Iris pigment epithelial cell (primary cell): ENCODE results near the gene ACOT4.
"Not testable (repeated sequence)": the region's sequence is repeated elsewhere in the genome, so short reads cannot be mapped to it uniquely, and the experiment has no call there.

Source experiments
- DNase-seq: peaks from one replicate; pipeline ENCODE4 v3.0.0-alpha.2; 2011; ENCODE audit warnings: low read depth

ACOT4 gene

DNA sequence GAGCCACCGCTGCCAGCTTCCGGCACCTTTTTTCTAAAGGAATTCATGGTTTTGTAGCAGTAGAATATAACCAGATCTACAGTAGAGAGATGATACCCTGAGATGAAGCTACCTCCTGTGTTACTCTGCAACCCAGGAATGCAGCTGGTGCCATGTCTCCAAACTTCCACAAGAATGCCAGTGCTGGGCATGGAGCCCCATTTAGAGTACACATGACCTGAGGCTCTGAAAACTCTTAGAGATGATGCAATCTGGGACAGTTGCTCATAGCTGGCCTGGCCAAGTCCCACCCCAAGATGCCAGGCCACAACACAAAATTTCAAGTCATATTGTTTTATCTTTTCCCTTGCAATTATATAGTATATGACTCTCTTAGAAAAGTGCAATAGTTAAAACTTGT lies 14.5 kb upstream of the ACOT4 start:
- not testable (repeated sequence) for DNase-seq

DNA sequence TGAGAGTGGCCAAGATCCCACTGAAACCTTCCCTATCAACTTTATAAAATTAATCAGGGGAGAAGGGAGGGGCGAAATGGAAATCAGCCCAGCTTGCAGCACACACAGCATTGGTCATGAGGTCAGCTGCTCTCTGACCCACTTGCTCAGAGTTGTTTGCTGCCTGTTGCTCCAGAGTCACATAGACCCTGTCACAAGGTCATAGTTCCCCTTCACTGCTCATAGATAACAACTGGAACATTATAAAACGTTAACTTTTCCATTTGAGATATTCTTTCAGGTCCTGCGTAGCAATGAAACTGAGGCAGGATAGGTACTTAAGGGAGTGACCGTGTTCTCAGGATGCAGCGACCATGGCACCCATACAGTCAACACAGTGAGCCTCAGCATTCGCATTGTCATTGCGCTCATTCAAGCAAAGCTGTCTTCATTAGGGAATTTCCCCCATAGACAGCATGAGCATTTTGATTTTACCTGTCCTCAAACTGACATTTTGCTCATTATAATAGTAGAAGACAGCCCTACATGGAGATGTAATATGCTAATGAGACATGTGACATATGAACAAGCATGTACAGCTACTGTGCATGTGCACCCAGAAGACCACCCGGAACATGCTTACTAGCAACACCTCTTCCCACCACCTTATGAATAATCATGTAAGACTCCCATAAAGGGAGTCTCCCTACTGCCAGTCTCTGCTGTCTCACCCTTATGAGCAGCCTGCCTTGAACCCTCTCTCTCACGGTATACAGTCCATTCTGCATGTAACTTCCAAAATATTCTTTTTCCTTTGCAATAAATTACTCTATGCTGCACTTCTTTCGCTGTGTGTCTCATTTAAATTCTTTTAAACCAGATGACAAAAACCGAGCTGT lies 9.3 kb upstream of the ACOT4 start:
- not testable (repeated sequence) for DNase-seq

DNA sequence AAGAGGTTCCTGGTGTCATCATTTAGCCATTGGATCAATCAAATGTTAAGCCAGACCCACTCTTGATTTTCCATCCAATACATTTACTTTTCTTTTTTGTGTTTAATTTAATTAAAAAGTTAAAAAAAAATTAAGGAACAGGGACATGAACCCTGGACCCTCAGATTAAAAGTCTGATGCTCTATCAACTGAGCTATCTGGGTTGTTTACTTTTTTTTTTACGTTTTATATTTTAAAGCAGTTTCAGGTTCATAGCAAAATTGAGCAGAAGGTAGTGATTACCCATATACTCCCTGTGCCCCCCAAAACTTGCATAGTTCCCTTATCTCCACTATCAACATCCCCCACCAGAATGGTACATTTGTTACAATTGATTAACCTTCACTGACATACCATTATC lies 3.0 kb upstream of the ACOT4 start:
- no peak for DNase-seq

DNA sequence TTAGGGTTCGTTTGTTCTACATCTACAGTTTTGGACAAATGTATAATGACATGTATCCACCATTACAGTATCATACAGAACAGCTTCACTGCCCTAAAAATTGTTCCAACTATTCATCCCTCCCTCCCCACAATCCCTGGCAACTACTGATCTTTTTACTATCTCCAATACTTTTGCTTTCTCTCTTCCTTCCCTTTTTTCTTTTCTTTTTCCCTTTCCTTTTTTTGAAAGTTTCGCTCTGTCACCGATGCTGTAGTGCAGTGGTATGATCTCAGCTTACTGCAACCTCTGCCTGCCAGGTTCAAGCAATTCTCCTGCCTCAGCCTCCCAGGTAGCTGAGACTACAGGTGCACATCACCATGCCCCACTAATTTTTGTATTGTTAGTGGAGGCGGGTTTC lies 2.6 kb upstream of the ACOT4 start:
- no peak for DNase-seq

DNA sequence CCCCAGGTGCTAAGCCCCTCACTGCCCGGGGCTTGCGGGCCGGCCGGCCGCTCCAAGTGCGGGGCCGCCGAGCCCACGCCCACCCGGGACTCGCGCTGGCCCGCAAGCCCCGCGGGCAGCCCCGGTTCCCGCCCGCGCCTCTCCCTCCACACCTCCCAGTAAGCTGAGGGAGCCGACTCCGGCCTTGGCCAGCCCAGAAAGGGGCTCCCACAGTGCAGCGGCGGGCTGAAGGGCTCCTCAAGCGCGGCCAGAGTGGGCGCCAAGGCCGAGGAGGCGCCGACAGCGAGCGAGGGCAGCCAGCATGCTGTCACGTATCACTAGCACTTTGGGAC lies 1.0 kb upstream of the ACOT4 start:
- not testable (repeated sequence) for DNase-seq

DNA sequence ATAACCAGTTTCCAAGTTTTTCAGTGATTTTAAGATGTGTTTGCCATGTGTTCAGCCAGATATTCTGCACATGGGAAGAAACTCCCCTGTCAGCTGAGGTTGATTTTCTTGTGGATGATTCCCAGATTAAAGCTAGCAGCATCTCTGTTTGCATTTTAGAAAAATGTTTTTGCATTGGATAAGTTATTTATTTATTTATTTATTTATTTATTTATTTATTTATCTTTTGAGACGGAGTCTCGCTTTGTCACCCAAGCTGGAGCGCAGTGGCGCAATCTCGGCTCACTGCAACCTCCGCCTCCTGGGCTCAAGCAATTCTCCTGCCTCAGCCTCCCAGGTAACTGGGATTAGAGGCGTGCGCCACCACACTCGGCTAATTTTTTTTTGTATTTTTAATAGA lies 2.8 kb downstream of the ACOT4 start:
- no peak for DNase-seq

DNA sequence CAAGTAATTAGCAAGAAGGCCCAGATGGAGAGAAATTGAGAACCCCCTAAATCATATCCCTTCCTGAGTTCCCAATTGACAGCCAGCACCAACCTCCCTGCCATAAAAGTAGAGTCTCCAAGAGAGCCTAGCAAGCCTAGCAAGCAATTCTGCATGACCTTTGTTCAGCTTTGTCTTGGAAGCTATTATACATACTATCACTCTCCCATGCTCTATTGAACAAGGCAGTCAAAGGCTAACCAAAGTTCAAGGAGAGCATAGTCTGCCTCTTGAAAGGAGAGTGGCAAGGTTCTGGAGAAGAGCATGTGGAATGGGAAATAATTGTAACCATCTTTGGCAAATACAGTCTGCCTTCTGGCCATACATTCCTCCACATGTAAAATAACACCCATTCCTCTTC lies 7.8 kb downstream of the ACOT4 start:
- no peak for DNase-seq

DNA sequence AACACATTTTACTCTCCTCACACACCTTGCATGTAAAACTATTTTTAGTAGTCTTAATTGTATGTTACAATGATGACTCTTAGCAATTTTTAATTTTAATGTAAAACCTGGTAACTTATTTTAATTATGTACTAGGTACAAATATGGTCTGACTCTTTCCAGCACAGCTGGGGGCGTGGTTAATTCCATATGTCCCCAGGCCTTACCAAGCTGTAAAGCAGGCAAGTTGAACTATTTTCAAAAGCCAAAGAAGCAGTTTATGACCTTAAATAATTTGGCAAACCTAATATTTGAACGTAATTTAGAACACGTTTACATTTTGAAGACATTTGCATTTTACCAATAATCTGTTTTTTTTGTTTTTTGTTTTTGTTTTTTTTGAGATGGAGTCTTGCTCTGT lies 11.3 kb downstream of the ACOT4 start:
- DNase-seq = no peak

DNA sequence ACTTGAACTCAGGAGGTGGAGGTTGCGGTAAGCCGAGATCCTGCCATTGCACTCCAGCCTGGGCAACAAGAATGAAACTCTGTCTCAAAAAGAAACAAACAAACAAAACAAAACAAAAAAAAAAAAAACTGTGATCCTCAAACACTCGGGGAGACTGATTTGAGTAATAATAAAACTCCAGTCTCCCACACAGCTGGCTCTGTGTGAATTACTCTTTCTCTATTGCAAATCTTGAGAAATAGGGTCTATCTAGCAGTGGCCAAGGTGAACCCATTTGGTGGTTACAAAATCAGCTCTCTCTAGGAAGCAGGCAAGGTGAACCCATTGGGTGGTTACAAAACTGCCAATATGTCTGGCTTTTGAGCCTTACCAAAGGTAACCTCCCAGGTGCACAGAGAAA lies 14.6 kb downstream of the ACOT4 start:
- no peak for DNase-seq

DNA sequence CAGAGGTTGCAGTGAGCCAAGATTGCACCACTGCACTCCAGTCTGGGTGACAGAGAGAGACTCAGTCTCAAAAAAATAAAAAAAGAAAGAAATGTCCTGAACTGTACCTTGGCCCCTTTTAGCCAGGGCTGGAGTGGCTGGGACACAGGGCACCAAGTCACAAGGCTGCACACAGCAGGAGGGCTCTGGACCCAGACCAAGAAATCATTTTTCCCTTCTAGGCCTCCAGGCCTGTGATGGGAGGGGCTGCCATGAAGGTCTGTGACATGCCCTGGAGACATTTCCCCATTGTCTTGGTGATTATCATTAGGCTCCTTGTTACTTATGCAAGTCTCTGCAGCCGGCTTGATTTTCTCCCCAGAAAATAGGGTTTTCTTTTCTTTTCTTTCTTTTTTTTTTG lies 15.6 kb downstream of the ACOT4 start:
- DNase-seq = no peak

DNA sequence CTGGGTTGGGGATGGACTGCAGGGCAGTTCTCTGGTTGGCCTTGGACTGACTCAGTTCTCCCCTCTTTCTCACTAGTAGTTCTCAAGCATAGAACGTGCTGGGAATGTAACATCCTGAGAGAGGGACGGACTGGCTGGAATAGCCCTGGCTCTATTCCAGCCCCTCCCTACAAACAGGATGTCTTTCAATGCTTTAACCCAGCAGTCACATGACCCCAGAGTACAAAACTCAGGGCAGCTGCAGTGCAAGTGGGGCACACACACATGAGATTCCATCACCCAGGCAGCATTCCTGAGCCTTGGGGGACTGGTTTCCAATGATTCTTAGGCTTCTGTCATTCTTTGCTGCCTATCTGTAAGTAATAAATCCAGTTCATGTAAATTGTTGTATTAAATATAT lies 19.0 kb downstream of the ACOT4 start:
- peak; percentile 65 for DNase-seq

DNA sequence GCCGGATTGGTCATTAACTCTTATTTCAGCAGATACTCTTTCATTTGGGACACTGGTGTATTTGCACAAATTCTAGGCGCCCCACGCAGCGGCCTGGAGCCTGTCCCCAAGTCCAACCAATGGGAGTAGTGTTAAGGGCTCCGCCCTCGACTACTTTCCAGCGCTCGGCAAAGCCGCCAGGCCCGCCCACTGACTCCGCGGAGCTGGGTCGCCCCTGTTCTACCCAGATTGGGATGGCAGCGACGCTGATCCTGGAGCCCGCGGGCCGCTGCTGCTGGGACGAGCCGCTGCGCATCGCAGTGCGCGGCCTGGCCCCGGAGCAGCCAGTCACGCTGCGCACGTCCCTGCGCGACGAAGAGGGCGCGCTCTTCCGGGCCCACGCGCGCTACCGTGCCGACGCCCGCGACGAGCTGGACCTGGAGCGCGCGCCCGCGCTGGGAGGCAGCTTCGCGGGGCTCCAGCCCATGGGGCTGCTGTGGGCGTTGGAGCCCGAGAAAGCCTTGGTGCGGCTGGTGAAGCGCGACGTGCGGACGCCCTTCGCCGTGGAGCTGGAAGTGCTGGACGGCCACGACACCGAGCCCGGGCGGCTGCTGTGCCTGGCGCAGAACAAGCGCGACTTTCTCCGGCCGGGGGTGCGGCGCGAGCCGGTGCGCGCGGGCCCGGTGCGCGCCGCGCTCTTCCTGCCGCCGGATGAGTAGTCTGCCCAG lies 20.8 kb downstream of the ACOT4 start, which contains the start of gene ACOT6:
Gene ACOT6 (plus strand): TSS at position 179 of the 707 bp plus-strand sequence. CDS start 55 bp downstream, at position 234.
- DNase-seq = peak; percentile 75

DNA sequence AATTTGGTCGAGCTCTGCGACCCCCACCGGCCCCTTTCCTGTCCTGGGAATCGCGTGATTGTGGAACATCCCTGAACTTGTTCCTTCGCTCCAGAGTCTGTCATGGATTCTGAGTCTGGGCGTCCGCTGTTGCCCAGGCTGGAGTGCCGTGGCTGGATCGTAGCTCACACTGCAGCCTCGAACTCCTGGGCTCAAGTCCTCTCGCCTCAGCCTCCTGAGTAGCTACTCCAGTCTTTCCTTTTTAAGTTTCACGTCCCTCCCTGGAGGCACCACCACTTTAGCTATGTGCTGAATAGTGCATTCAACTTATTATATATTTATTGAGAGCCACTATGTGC lies 21.3 kb downstream of the ACOT4 start:
- DNase-seq = no peak

DNA sequence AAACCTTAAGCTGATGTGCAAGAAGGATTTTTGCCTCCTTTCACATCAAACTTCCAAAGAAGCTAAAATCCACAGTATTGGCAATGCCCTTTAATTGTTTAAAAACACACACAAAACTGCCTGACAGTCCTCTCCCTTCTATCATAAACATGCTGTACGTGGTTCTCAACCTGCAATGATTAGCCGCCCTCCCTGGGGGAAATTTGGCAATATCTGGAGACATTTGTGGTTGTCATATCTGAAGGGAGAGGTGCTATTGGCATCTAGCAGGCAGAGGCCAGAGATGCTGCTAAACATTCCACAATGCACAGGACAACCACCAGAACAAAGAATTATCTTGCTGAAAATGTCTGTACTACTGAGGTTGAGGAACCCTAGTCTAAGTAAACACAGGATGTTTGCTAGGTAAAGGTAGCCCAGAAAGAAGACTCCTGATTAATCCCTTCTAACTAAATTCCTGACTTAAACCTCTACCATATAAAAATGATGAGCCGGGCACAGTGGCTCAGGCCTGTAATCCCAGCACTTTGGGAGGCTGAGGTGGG lies 21.8 kb downstream of the ACOT4 start:
- DNase-seq = no peak

DNA sequence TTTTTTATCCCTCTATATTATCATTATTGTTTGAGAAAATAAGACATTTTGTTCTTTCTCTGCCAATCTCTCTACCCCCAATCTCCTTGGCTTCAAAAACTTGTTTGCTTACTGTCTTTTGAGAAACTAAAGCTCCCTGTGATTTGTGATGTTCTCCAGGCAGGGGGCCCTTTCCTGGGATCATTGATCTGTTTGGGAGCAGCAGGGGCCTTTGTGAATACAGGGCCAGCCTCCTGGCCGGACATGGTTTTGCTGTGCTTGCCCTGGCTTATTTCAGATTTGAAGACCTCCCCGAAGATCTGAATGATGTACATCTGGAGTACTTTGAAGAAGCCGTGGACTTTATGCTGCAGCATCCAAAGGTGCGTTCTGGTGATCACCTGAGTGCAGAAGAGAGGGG lies 25.2 kb downstream of the ACOT4 start:
- no peak for DNase-seq

DNA sequence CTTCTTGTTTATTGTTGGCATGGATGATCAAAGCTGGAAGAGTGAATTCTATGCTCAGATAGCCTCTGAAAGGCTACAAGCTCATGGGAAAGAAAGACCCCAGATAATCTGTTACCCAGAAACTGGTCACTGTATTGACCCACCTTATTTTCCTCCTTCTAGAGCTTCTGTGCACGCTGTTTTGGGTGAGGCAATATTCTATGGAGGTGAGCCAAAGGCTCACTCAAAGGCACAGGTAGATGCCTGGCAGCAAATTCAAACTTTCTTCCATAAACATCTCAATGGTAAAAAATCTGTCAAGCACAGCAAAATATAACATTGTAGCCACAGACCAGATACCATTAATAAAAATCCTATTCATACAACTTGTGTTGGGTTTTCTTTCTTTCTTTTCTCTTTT lies 27.9 kb downstream of the ACOT4 start:
- DNase-seq = no peak

DNA sequence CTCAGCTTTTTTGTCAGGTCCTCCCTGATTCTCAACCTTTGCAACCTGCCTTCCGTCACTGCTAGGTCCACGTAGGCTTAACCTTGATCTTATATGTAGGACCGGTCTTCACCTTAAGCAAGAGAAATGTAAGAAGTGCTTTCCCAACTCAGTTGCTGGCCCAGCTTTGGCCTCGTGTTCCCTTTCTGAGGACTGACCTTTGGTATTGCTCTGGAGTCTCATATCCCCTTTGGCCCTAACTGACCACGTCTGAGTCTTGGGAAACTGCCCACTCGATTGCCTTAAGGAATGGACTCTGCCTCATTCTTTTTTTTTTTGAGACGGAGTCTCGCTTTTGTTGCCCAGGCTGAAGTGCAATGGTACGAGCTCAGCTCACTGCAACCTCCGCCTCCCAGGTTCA lies 28.6 kb downstream of the ACOT4 start:
- DNase-seq = no peak

DNA sequence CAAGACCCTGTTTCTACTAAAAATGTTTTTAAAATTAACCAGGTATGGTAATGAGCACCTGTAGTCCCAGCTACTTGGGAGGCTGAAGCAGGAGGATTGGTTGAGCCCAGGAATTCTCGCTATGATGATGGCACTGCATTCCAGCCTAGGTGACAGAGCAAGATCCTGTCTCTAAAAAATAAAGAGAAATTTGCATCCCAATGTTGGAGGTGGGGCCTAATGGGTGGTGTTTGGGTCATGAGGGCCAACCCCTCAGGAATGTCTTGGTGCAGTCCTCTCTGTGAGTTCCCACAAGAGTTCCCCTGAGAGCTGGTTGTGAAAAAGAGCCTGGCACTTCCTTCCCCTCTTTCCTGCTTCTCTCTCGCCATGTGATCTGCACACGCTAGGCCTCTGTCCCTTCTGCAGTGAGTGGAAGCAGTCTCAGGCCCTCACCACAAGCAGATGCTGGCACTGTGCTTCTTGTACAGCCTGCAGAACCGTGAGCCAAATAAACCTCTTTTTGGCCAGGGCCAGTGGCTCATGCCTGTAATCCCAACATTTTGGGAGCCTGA lies 31.9 kb downstream of the ACOT4 start:
- DNase-seq = no peak

DNA sequence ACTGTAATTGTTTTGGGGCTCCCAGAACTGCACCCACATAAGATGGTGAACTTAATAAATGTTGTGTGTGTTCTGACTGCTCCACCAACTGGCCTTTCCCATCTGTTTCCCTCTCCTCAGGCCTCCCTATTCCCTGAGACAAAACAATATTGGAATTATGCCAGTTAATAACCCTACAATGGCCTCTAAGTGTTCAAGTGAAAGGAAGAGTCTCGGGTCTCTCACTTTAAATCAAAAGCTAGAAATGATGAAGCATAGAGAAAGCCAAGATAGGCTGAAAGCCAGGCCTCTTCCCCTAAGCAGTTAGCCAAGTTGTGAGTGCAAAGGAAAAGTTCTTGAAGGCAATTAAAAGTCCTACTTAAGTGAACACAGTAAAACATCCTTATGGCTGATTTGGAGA lies 34.0 kb downstream of the ACOT4 start:
- DNase-seq = no peak

DNA sequence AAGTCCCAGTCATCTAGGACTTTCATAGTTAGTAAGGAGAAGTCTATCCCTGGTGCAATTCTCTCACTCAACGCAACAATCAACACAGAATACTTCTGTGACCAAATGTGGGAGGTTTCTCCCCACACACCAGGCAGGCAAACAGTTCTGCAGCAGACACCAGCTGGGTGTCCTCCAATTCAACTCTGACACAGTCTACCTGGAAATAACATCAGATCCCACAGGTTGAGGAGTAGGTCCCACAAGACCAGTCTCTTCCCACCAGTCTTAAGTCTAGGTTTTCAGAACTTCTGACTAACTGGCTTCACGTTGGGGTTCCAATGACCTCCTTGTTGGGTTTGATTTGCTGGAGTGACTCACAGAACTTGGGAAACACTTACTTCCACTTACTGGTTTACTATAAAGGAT lies 35.5 kb downstream of the ACOT4 start:
- no peak for DNase-seq

DNA sequence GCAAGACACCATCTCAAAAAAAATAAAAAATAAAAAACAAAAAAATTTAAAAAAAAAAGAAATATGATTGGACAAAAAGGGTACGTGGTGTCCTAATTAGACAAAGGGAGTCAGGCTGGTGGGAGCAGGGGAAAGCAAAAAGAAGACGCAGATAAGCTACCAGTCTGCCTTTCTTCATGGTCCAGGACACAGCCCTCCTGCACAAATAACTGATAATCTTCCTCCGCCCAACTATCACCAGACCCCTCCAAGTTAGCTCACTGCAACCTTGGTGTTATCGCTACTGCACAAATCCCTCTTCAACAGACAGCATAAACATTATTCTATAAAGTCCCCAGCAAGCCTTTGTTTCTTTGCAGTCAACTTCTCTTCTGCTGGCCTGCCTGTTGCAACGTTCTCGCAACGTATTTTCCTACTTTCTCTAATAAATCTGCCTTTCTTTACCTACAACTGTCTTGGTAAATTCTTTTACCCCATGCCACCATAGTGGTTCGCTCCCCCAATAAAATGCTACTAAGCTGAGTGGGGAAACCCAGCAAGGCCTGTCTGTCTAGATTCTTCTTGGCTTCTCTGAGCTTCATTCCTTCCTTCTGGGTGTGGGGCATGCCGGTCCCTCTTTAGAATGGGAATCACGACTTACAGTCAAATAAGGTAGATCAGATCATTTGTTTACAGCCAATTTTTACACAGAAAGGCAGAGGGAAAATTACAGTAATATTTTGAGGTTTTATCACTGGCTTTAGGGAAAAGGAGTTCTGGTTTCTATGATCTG lies 38.5 kb downstream of the ACOT4 start:
- no peak for DNase-seq
